ENCODE measurements around the gene GPAT3. TPM values are rescaled to one million over a fixed set of nuclear protein-coding genes. Genes with fewer than 3 reads are reported as not detected.
A peak's percentile ranks its signal among the peaks of the same experiment; 100 is the strongest.

The GPAT3 gene
- total and polyA plus RNA-seq, 11 donors, result 21.3 to 64.5 (median 38.8) TPM

DNA sequence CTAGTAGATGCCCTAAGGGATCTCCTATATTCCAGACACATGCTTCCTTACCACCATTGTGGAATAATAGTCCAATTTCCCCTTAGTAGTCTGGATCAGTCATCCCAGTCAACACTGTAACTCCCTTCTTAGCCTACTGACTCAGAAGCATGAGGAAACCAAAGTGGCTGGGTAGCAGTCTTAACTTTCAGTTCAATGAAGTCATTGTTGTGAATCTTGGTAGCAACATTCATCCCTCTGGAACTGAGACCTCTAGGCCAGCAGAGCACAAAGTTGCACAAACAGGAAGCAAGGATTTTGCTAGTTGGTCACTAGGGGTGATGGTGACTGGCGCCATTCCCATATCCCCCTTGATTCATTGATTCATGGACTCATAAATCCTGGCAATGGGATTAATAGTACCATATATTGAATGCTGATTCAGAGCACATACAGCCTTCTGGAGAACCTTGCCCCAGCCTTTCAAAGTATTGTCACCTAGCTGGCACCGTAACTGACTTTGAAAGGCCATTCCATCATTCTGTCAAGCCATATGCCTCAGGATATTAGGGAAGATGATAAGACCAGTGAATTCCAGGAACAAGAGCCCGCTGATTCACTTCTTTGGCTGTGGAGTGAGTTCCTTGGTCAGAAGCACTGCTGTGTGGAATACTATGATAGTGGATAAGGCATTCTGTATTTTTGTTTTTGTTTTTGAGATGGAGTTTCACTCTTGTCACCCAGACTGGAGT, 19.7 kb upstream of the GPAT3 start:
- Histone ChIP-seq H3K27me3 (no peaks in the 10 kb centered on the region), H3K4me3 (no peak overlapping the region), H3K4me1 (no peaks in the 10 kb centered on the region), H3K9me3 (no peaks in the 10 kb centered on the region), H3K27ac (no peak overlapping the region), H3K36me3 (no peaks in the 10 kb centered on the region)
- intact Hi-C loops (cut with DNase I), result no loop called here
- WGBS, 4 donors, result 45 to 87% (median 64%) methylated on average over 3 of the region's 3 CpGs
- ATAC-seq (peak in 2 of 4 donors; percentile 46 to 72), DNase-seq (no peak)
- TF ChIP-seq, protein P1, sequence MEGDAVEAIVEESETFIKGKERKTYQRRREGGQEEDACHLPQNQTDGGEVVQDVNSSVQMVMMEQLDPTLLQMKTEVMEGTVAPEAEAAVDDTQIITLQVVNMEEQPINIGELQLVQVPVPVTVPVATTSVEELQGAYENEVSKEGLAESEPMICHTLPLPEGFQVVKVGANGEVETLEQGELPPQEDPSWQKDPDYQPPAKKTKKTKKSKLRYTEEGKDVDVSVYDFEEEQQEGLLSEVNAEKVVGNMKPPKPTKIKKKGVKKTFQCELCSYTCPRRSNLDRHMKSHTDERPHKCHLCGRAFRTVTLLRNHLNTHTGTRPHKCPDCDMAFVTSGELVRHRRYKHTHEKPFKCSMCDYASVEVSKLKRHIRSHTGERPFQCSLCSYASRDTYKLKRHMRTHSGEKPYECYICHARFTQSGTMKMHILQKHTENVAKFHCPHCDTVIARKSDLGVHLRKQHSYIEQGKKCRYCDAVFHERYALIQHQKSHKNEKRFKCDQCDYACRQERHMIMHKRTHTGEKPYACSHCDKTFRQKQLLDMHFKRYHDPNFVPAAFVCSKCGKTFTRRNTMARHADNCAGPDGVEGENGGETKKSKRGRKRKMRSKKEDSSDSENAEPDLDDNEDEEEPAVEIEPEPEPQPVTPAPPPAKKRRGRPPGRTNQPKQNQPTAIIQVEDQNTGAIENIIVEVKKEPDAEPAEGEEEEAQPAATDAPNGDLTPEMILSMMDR (IDR thresholded peaks at IDR 0.05), result no peak
- TF ChIP-seq POLR2A (IDR thresholded peaks at IDR 0.05), result no peak

DNA sequence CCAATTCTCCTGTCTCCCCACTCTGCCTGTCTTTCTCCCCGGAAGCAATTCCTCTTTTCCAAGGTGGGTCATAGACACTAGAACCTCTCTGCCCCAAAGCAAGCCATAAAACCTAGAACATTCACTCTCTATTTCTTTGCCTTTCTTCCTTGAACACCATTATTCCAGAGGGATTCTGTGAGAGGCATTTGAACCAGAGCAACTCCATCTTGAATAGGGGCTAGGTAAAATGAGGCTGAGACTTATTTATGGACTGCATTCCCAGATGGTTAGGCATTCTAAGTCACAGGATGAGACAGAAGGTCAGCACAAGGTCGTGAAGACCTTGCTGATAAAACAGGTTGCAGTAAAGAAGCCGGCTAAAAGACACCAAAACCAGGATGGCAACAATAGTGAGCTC, 13.7 kb upstream of the GPAT3 start:
- no peak overlapping the region for H3K27ac ChIP-seq
- intact Hi-C loops (cut with DNase I), result no loop called here
- no peak for ATAC-seq
- no peak for DNase-seq
- no peak for TF ChIP-seq POLR2A (IDR thresholded peaks at IDR 0.05)
- TF ChIP-seq, protein P1 (IDR thresholded peaks at IDR 0.05), result no peak
- WGBS, 4 donors, result 46 to 56% (median 54%) methylated on average over 3 of the region's 3 CpGs
- H3K4me1 ChIP-seq, result no peaks in the 10 kb centered on the region
- H3K9me3 ChIP-seq, result peaks cover 0 to 8% (median 0%) of the 10 kb centered on the region in 12 donors
- no peaks in the 10 kb centered on the region for H3K36me3 ChIP-seq
- H3K4me3 ChIP-seq, result no peak overlapping the region
- no peaks in the 10 kb centered on the region for H3K27me3 ChIP-seq

DNA sequence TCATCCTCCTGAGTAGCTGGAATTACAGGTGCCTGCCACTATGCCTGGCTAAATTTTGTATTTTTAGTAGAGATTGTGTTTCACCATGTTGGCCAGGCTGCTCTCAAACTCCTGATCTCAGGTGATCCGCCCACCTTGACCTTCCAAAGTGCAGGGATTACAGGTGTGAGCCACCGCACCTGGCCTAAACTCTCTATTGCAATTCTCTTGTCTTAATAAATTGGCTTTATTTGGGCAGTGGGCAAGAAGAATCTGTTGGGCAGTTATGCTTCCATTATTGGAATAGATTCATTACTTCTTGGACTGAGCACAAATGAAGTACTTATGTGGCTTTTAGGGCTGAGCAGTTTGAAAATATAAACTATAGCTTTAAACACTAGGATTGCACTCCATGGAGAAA, 8.2 kb upstream of the GPAT3 start:
- Histone ChIP-seq H3K36me3 (no peaks in the 10 kb centered on the region), H3K4me3 (no peak overlapping the region), H3K4me1 (no peaks in the 10 kb centered on the region), H3K27ac (no peak overlapping the region), H3K27me3 (peaks cover 0 to 3% (median 0%) of the 10 kb centered on the region in 9 donors), H3K9me3 (peaks cover 0 to 14% (median 7%) of the 10 kb centered on the region in 12 donors)
- TF ChIP-seq POLR2A (IDR thresholded peaks at IDR 0.05), result no peak
- TF ChIP-seq, protein P1 (IDR thresholded peaks at IDR 0.05), result no peak
- ATAC-seq, result no peak
- WGBS, 4 donors, result 77 to 92% (median 85%) methylated on average over 2 of the region's 2 CpGs
- no peak for DNase-seq
- intact Hi-C loops (cut with DNase I), result no loop called here

DNA sequence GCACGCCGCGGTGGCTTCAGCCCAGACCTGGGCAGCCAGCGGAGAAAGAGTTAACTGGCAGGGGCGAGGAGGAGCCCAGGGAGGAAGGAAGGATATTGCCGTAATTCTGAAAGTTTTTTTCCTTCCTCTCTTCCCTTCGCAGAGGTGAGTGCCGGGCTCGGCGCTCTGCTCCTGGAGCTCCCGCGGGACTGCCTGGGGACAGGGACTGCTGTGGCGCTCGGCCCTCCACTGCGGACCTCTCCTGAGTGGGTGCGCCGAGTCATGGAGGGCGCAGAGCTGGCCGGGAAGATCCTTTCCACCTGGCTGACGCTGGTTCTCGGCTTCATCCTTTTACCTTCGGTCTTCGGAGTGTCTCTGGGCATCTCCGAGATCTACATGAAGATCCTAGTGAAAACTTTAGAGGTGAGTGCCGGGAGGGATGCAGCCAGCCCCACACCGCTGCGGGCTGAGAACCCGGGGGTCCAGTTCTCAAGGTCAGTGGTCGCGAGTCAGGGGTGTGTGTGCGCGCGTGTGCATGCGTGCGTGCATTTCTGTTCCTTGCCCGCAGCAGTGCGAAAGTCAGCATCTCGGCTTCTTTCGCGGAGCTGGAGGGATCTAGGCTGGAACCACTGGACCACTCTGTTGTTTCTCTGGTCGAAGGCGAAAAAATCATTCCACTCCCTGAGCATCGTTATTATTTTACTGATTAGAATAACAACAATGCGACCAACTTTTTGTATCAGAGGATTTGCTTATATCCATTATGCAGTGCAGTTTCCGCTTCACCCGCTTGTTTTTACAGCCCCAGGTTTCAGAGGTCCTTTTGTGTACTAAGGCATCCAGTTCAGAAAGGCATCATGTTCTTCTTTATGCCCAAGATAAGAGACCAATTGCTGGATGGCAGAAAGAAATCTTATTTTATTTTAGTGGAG, 709 bp downstream of the GPAT3 start:
- Histone ChIP-seq H3K27me3 (peaks cover 0 to 19% (median 0%) of the 10 kb centered on the region in 9 donors), H3K27ac (peak overlapping the region; percentile 70 to 95 (median 92)), H3K4me3 (peak overlapping the region; percentile 57 to 90 (median 73)), H3K36me3 (no peaks in the 10 kb centered on the region), H3K4me1 (peaks cover 0 to 28% (median 8%) of the 10 kb centered on the region in 12 donors), H3K9me3 (no peaks in the 10 kb centered on the region)
- TF ChIP-seq, protein P1 (IDR thresholded peaks at IDR 0.05), result no peak
- TF ChIP-seq POLR2A (IDR thresholded peaks at IDR 0.05), result no peak
- 5 to 8% (median 7%) methylated on average over 37 to 46 of the region's 46 CpGs for WGBS, 4 donors
- DNase-seq (peak in 1 of 5 donors; percentile 16), ATAC-seq (peak; percentile 11 to 66 (median 50))
- intact Hi-C loops (cut with DNase I), result loop anchor here in 9 of 10 donors (2.0 to 10.0 kb wide), 4 partner anchors 81 to 91 kb away; no protein-coding TSS in a partner anchor

Data from heart left ventricle (tissue), 16 donors.